Measurements from ENCODE around the gene CLDN5.

CLDN5 gene

GRCh38 chr22:19566279-19567156 is 42.3 kb upstream of the CLDN5 start:
- Histone ChIP-seq H3K36me3 (ENCODE audit: insufficient read depth, low read length) (no peaks in the 10 kb centered on the region), H3K4me3 (no peak overlapping the region), H3K9me3 (ENCODE audit: low read depth, low read length) (no peaks in the 10 kb centered on the region), H3K27ac (no peak overlapping the region), H3K9ac (ENCODE audit: insufficient read length) (no peak overlapping the region)
- no peak for DNase-seq (ENCODE audit: low read depth, low spot score)
- TF ChIP-seq POLR2AphosphoS5 (IDR thresholded peaks at IDR 0.05; ENCODE audit: borderline replicate concordance, low read depth, low read length) (no peak), FOXP2 (optimal IDR thresholded peaks at IDR 0.05; ENCODE audit: control extremely low read depth, extremely low read length, insufficient read depth) (no peak), EZH2 (IDR thresholded peaks at IDR 0.05) (no peak)

GRCh38 chr22:19565382-19566278 is 41.4 kb upstream of the CLDN5 start:
- Histone ChIP-seq H3K9me3 (ENCODE audit: low read depth, low read length) (no peaks in the 10 kb centered on the region), H3K27ac (no peak overlapping the region), H3K9ac (ENCODE audit: insufficient read length) (no peak overlapping the region), H3K4me3 (no peak overlapping the region), H3K36me3 (ENCODE audit: insufficient read depth, low read length) (no peaks in the 10 kb centered on the region)
- no peak for TF ChIP-seq POLR2AphosphoS5 (IDR thresholded peaks at IDR 0.05; ENCODE audit: borderline replicate concordance, low read depth, low read length)
- DNase-seq (ENCODE audit: low read depth, low spot score) = no peak

GRCh38 chr22:19559956-19560355 is 35.7 kb upstream of the CLDN5 start:
- Histone ChIP-seq H3K27ac (no peak overlapping the region), H3K9ac (ENCODE audit: insufficient read length) (no peak overlapping the region), H3K4me3 (no peak overlapping the region), H3K36me3 (ENCODE audit: insufficient read depth, low read length) (no peaks in the 10 kb centered on the region), H3K9me3 (ENCODE audit: low read depth, low read length) (no peaks in the 10 kb centered on the region)
- no peak for DNase-seq (ENCODE audit: low read depth, low spot score)
- TF ChIP-seq EZH2 (IDR thresholded peaks at IDR 0.05) = no peak
- no peak for TF ChIP-seq POLR2AphosphoS5 (IDR thresholded peaks at IDR 0.05; ENCODE audit: borderline replicate concordance, low read depth, low read length)
- TF ChIP-seq FOXP2 (optimal IDR thresholded peaks at IDR 0.05; ENCODE audit: control extremely low read depth, extremely low read length, insufficient read depth) = no peak

- DNase-seq (ENCODE audit: low read depth, low spot score) = no peak
- Histone ChIP-seq H3K36me3 (ENCODE audit: insufficient read depth, low read length) (no peaks in the 10 kb centered on the region), H3K9ac (ENCODE audit: insufficient read length) (no peak overlapping the region), H3K9me3 (ENCODE audit: low read depth, low read length) (no peaks in the 10 kb centered on the region), H3K4me3 (no peak overlapping the region), H3K27ac (no peak overlapping the region)
- TF ChIP-seq EZH2 (IDR thresholded peaks at IDR 0.05) = no peak
- TF ChIP-seq FOXP2 (optimal IDR thresholded peaks at IDR 0.05; ENCODE audit: control extremely low read depth, extremely low read length, insufficient read depth) = no peak
- no peak for TF ChIP-seq POLR2AphosphoS5 (IDR thresholded peaks at IDR 0.05; ENCODE audit: borderline replicate concordance, low read depth, low read length)
Measured at GRCh38 chr22:19559324-19559811, 35.2 kb upstream of the CLDN5 start.

- Histone ChIP-seq H3K9ac (ENCODE audit: insufficient read length) (no peak overlapping the region), H3K27ac (no peak overlapping the region), H3K36me3 (ENCODE audit: insufficient read depth, low read length) (no peaks in the 10 kb centered on the region), H3K4me3 (no peak overlapping the region), H3K9me3 (ENCODE audit: low read depth, low read length) (no peaks in the 10 kb centered on the region)
- TF ChIP-seq POLR2AphosphoS5 (IDR thresholded peaks at IDR 0.05; ENCODE audit: borderline replicate concordance, low read depth, low read length) (no peak), FOXP2 (optimal IDR thresholded peaks at IDR 0.05; ENCODE audit: control extremely low read depth, extremely low read length, insufficient read depth) (no peak), EZH2 (IDR thresholded peaks at IDR 0.05) (no peak)
- no peak for DNase-seq (ENCODE audit: low read depth, low spot score)
Measured at GRCh38 chr22:19556963-19557545, 32.8 kb upstream of the CLDN5 start.

GRCh38 chr22:19555651-19556050 is 31.4 kb upstream of the CLDN5 start:
- TF ChIP-seq POLR2AphosphoS5 (IDR thresholded peaks at IDR 0.05; ENCODE audit: borderline replicate concordance, low read depth, low read length) = no peak
- no peak for TF ChIP-seq FOXP2 (optimal IDR thresholded peaks at IDR 0.05; ENCODE audit: control extremely low read depth, extremely low read length, insufficient read depth)
- no peak for TF ChIP-seq EZH2 (IDR thresholded peaks at IDR 0.05)
- Histone ChIP-seq H3K9ac (ENCODE audit: insufficient read length) (no peak overlapping the region), H3K9me3 (ENCODE audit: low read depth, low read length) (no peaks in the 10 kb centered on the region), H3K27ac (no peak overlapping the region), H3K36me3 (ENCODE audit: insufficient read depth, low read length) (no peaks in the 10 kb centered on the region), H3K4me3 (no peak overlapping the region)
- DNase-seq (ENCODE audit: low read depth, low spot score) = no peak

GRCh38 chr22:19554834-19555404 is 30.7 kb upstream of the CLDN5 start:
- Histone ChIP-seq H3K27ac (no peak overlapping the region), H3K9ac (ENCODE audit: insufficient read length) (no peak overlapping the region)
- no peak for DNase-seq (ENCODE audit: low read depth, low spot score)

GRCh38 chr22:19553201-19553600 is 29.0 kb upstream of the CLDN5 start:
- TF ChIP-seq FOXP2 (optimal IDR thresholded peaks at IDR 0.05; ENCODE audit: control extremely low read depth, extremely low read length, insufficient read depth) = no peak
- TF ChIP-seq POLR2AphosphoS5 (IDR thresholded peaks at IDR 0.05; ENCODE audit: borderline replicate concordance, low read depth, low read length) = no peak
- no peak for TF ChIP-seq EZH2 (IDR thresholded peaks at IDR 0.05)
- H3K9me3 ChIP-seq (ENCODE audit: low read depth, low read length) = no peaks in the 10 kb centered on the region

More at GRCh38 chr22:19554834-19555404, 30.7 kb upstream of the CLDN5 start:
- Histone ChIP-seq H3K9me3 (ENCODE audit: low read depth, low read length) (no peaks in the 10 kb centered on the region), H3K4me3 (no peak overlapping the region), H3K36me3 (ENCODE audit: insufficient read depth, low read length) (no peaks in the 10 kb centered on the region)
- TF ChIP-seq EZH2 (IDR thresholded peaks at IDR 0.05) (no peak), POLR2AphosphoS5 (IDR thresholded peaks at IDR 0.05; ENCODE audit: borderline replicate concordance, low read depth, low read length) (no peak)

More at GRCh38 chr22:19553201-19553600, 29.0 kb upstream of the CLDN5 start:
- Histone ChIP-seq H3K4me3 (no peak overlapping the region), H3K27ac (no peak overlapping the region), H3K9ac (ENCODE audit: insufficient read length) (no peak overlapping the region), H3K36me3 (ENCODE audit: insufficient read depth, low read length) (no peaks in the 10 kb centered on the region)
- DNase-seq (ENCODE audit: low read depth, low spot score) = no peak
